HUES6 (cell line): Measurements from ENCODE around the gene PALM2AKAP2.
A peak's percentile ranks its signal among the peaks of the same experiment; 100 is the strongest.

Experiments used
- H3K27ac ChIP-seq: 2 replicates; pipeline ENCODE4 v1.7.0; 2013; ENCODE audit warnings: low read depth, mild to moderate bottlenecking, low read length, inconsistent platforms
- H3K27me3 ChIP-seq: 2 replicates; pipeline ENCODE4 v1.6.1; 2013; ENCODE audit warnings: low read length; ENCODE audit not compliant: control insufficient read depth, insufficient read depth
- H3K36me3 ChIP-seq: 2 replicates; pipeline ENCODE4 v1.6.1; 2013; ENCODE audit warnings: low read length; ENCODE audit not compliant: control insufficient read depth, insufficient read depth
- H3K4me1 ChIP-seq: 2 replicates; pipeline ENCODE4 v1.6.1; 2013; ENCODE audit warnings: low read length; ENCODE audit not compliant: control insufficient read depth, insufficient read depth
- H3K4me3 ChIP-seq: 2 replicates; pipeline ENCODE4 v1.5.1; 2013; ENCODE audit warnings: low read depth, low read length
- H3K9ac ChIP-seq: one replicate; pipeline ENCODE4 v1.6.1; 2013; ENCODE audit warnings: mild to moderate bottlenecking, low read length
- H3K9me3 ChIP-seq: 2 replicates; pipeline ENCODE4 v1.6.1; 2013; ENCODE audit warnings: low read depth, low read length; ENCODE audit not compliant: control insufficient read depth, insufficient read depth

The PALM2AKAP2 gene

GRCh38 chr9:109779711-109780452 lies at the start of gene PALM2AKAP2:
PALM2AKAP2 (plus strand) TSS chr9:109780198; CDS start chr9:109780489, 291 bp downstream.
- Histone ChIP-seq H3K9ac (peak within 1 kb of the TSS; percentile 72), H3K9me3 (no peaks in the 10 kb centered on the region), H3K27me3 (peaks cover 44% of the 10 kb centered on the region), H3K36me3 (no peaks in the 10 kb centered on the region), H3K4me1 (peaks cover 6% of the 10 kb centered on the region; the same call in 1 of the 2 replicates), H3K4me3 (peak within 1 kb of the TSS; percentile 75), H3K27ac (no peak within 1 kb of the TSS)

DNA sequence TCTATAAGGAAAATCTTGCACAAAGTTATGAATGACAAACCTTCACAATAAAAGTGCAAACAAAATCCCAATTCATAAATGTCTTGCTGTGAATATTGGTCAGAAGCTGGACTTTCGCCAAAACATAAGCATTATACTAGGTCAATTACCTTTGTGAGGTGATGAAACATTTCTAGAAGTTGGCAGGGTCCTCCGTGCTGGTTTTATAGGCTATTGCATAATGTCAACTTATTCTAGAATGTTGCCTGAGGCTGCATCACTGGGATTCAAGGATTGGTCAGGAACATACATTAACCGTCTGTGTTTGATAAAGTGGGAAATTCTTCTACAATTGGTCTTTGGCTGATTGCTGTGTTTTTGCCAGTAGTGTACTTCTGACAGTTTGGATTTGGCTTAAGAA lies 49.8 kb upstream of the PALM2AKAP2 start:
- H3K27ac ChIP-seq = no peak overlapping the region
- H3K4me1 ChIP-seq = no peaks in the 10 kb centered on the region; the same call in 1 of the 2 replicates
- H3K9ac ChIP-seq = no peak overlapping the region
- no peaks in the 10 kb centered on the region for H3K9me3 ChIP-seq
- H3K4me3 ChIP-seq = no peak overlapping the region
- no peaks in the 10 kb centered on the region for H3K36me3 ChIP-seq
- H3K27me3 ChIP-seq = no peaks in the 10 kb centered on the region

DNA sequence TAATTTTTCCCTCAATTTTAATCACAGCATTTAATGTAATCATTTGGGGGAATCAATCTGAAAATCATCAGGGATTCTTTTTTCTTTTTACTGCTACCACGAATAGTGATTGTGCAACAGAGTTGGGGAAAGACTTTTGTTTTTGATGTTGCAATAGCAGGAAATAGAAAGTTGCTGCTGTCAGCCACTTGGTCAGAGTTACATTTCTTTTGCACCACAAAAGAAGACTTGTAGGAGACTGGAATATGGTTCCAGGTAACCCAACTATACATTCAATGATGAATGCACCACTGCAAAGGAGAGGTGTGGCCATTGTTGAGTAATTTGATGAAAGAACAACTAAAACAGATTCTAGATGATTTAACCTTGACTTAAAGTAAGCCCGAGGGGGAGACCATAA lies 46.3 kb upstream of the PALM2AKAP2 start:
- Histone ChIP-seq H3K27ac (no peak overlapping the region), H3K27me3 (no peaks in the 10 kb centered on the region), H3K4me3 (no peak overlapping the region), H3K9me3 (no peaks in the 10 kb centered on the region), H3K4me1 (no peaks in the 10 kb centered on the region; the same call in 1 of the 2 replicates), H3K9ac (no peak overlapping the region), H3K36me3 (no peaks in the 10 kb centered on the region)

DNA sequence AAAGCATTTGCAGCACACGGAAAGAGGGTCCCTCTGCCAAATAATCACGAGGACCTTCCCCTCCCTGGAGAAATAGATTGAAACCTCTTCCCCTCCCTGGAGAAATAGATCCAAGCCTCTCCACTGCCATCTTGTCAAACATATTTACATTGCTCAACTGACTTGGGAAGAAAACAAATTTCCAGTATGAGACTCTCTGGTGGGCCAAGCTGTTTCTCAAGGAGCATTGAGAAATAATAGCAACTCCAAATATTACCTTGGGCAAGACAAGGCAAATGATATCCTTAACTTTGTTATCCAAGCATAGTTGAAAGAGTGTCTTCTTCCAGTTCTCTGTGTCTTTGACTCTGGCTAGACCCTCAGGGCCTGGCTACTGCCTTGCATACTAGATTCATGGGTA lies 45.2 kb upstream of the PALM2AKAP2 start:
- Histone ChIP-seq H3K4me1 (no peaks in the 10 kb centered on the region; the same call in 1 of the 2 replicates), H3K36me3 (no peaks in the 10 kb centered on the region), H3K27me3 (no peaks in the 10 kb centered on the region)

GRCh38 chr9:109735801-109736200 lies 44.2 kb upstream of the PALM2AKAP2 start:
- Histone ChIP-seq H3K9ac (no peak overlapping the region), H3K27ac (no peak overlapping the region), H3K4me3 (no peak overlapping the region), H3K9me3 (no peaks in the 10 kb centered on the region), H3K27me3 (no peaks in the 10 kb centered on the region), H3K36me3 (no peaks in the 10 kb centered on the region), H3K4me1 (no peaks in the 10 kb centered on the region; the same call in 1 of the 2 replicates)

More for the DNA sequence above, 45.2 kb upstream of the PALM2AKAP2 start:
- Histone ChIP-seq H3K27ac (no peak overlapping the region), H3K9me3 (no peaks in the 10 kb centered on the region), H3K4me3 (no peak overlapping the region), H3K9ac (no peak overlapping the region)

DNA sequence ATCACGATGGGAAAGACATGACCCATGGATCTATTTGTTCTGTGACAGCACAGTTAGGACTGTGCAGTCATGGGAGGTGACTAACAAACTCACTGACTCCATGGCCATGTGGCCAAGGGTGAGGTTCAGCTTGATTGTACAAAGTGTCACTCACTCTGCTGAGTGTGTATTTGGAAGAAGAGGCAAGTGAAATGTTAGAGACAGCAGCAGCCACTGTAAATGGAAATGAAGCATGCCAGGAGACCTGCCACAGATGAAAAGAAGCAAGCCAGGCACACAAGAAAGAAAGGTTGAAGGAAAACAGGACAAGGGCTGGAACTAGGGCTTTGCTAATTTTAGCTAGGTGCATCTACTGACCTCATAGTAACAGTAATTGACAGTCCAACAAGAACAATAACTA lies 42.7 kb upstream of the PALM2AKAP2 start:
- Histone ChIP-seq H3K36me3 (no peaks in the 10 kb centered on the region), H3K9me3 (no peaks in the 10 kb centered on the region), H3K27me3 (no peaks in the 10 kb centered on the region)

DNA sequence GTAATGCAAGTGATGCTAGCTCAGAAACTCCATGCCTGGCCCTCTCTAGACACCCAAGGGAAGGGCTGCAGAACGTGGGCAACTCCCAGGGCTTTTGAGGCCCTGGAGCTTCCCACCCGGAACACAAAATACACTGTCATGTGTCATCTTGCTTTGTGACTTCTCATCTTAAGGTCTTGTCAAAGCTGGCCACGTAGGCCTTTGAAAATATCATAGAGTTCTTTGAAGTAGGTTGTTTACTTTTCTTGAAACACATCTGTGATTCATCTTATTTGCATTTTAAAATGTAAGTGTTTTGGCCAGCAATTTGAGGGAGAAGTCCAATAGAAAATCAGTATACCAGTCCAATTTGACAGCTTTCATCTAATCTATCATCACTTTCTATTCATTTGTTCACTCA lies 40.2 kb upstream of the PALM2AKAP2 start:
- Histone ChIP-seq H3K9ac (no peak overlapping the region), H3K36me3 (no peaks in the 10 kb centered on the region), H3K4me1 (peaks cover 8% of the 10 kb centered on the region), H3K27ac (no peak overlapping the region), H3K27me3 (no peaks in the 10 kb centered on the region), H3K4me3 (no peak overlapping the region), H3K9me3 (no peaks in the 10 kb centered on the region)

More for the DNA sequence above, 42.7 kb upstream of the PALM2AKAP2 start:
- Histone ChIP-seq H3K27ac (no peak overlapping the region), H3K9ac (no peak overlapping the region), H3K4me3 (no peak overlapping the region), H3K4me1 (no peaks in the 10 kb centered on the region)

- Histone ChIP-seq H3K9me3 (no peaks in the 10 kb centered on the region), H3K36me3 (no peaks in the 10 kb centered on the region), H3K27me3 (no peaks in the 10 kb centered on the region), H3K4me3 (no peak overlapping the region), H3K27ac (no peak overlapping the region), H3K9ac (no peak overlapping the region), H3K4me1 (peaks cover 17% of the 10 kb centered on the region)
These were observed 37.1 kb upstream of the PALM2AKAP2 start for GRCh38 chr9:109742776-109743348.

- H3K27ac ChIP-seq = no peak overlapping the region
- peaks cover 17% of the 10 kb centered on the region for H3K4me1 ChIP-seq
- no peaks in the 10 kb centered on the region for H3K36me3 ChIP-seq
- H3K27me3 ChIP-seq = no peaks in the 10 kb centered on the region
- H3K9me3 ChIP-seq = no peaks in the 10 kb centered on the region
- H3K9ac ChIP-seq = no peak overlapping the region
- H3K4me3 ChIP-seq = no peak overlapping the region
These were observed 36.3 kb upstream of the PALM2AKAP2 start for GRCh38 chr9:109743696-109744095.

GRCh38 chr9:109745335-109746283 lies 34.4 kb upstream of the PALM2AKAP2 start:
- Histone ChIP-seq H3K36me3 (no peaks in the 10 kb centered on the region), H3K27me3 (no peaks in the 10 kb centered on the region), H3K4me1 (peaks cover 17% of the 10 kb centered on the region), H3K27ac (peak overlapping the region; percentile 21; the same call in 1 of the 2 replicates), H3K4me3 (no peak overlapping the region), H3K9me3 (no peaks in the 10 kb centered on the region), H3K9ac (peak overlapping the region; percentile 71)
